K562 (cell line): ENCODE measurements around the gene THSD8. TPM values are rescaled to one million over a fixed set of nuclear protein-coding genes. Genes with fewer than 3 reads are reported as not detected.
A peak's percentile ranks its signal among the peaks of the same experiment; 100 is the strongest.

Experiments
- ESRRA ChIP-seq: fragments of 450-650 bp; IDR thresholded peaks from 2 replicates; pipeline ENCODE4 v1.6.1; 2014; ENCODE audit warnings: low read depth, mild to moderate bottlenecking, moderate library complexity, borderline replicate concordance
- HLTF ChIP-seq: fragments of 450-650 bp; IDR thresholded peaks from 2 replicates; pipeline ENCODE4 v1.6.1; 2016
- ILK ChIP-seq: fragments of 450-650 bp; IDR thresholded peaks from 2 replicates; pipeline ENCODE4 v1.6.1; 2016; ENCODE audit warnings: missing genetic modification characterization, low read depth, mild to moderate bottlenecking, missing compliant biosample characterization, moderate library complexity, borderline replicate concordance
- MEF2D ChIP-seq: conservative IDR thresholded peaks from 2 replicates; pipeline ENCODE4 v1.6.1; 2016; ENCODE audit warnings: low read depth, missing genetic modification characterization, missing compliant biosample characterization
- MTF1 ChIP-seq: fragments of 250-450 bp; sonication (Bioruptor Pico); IDR thresholded peaks from 2 replicates; pipeline ENCODE4 v1.9.0; 2021; ENCODE audit warnings: moderate library complexity, mild to moderate bottlenecking, inconsistent platforms, borderline replicate concordance
- NRF1 ChIP-seq, 2 experiments: fragments of 450-650 bp; IDR thresholded peaks in 1 of 2; conservative IDR thresholded peaks in 1 of 2; 2 replicates each; pipeline ENCODE4 v1.6.1; 2014; ENCODE audit warnings: mild to moderate bottlenecking in 2 of 2
- POLR2AphosphoS2 ChIP-seq: IDR thresholded peaks from 2 replicates; pipeline ENCODE4 v1.6.1; 2012; ENCODE audit warnings: low read length, improper control_type of control experiment
- RBM17 ChIP-seq: fragments of 200-400 bp; formaldehyde crosslinking; IDR thresholded peaks from 2 replicates; pipeline ENCODE4 v1.6.1; 2017; ENCODE audit warnings: low read depth, mild to moderate bottlenecking, low read length, borderline replicate concordance
- RERE ChIP-seq: sonication (generic); formaldehyde crosslinking; IDR thresholded peaks from 2 replicates; pipeline ENCODE4 v1.8.0; 2023; ENCODE audit warnings: missing genetic modification reagents, mild to moderate bottlenecking, borderline replicate concordance
- RNF2 ChIP-seq: sonication (generic); IDR thresholded peaks from 2 replicates; pipeline ENCODE4 v1.6.1; 2016
- SREBF1 ChIP-seq: fragments of 150-350 bp; IDR thresholded peaks from 2 replicates; pipeline ENCODE4 v1.6.1; 2014; ENCODE audit warnings: antibody characterized with exemption, low read depth, low read length, borderline replicate concordance
- TEAD2 ChIP-seq: fragments of 450-650 bp; IDR thresholded peaks from 2 replicates; pipeline ENCODE4 v1.6.1; 2016; ENCODE audit warnings: missing genetic modification characterization, control low read depth, missing compliant biosample characterization
- TFAM ChIP-seq: fragments of 250-450 bp; sonication (Bioruptor Pico); conservative IDR thresholded peaks from 2 replicates; pipeline ENCODE4 v1.5.0; 2021; ENCODE audit warnings: mild to moderate bottlenecking, moderate library complexity
- ZMIZ1 ChIP-seq, 2 experiments: fragments of 150-350 bp in 1 of 2; IDR thresholded peaks; 2 replicates each; pipeline ENCODE4 v1.6.1; 2012 to 2016; ENCODE audit warnings: low read depth in 2 of 2, low read length in 2 of 2, mild to moderate bottlenecking in 1 of 2, moderate library complexity in 1 of 2
- ZNF134 ChIP-seq: fragments of 250-450 bp; sonication (Bioruptor Pico); conservative IDR thresholded peaks from 2 replicates; pipeline ENCODE4 v1.4.0; 2020
- ZNF174 ChIP-seq: fragments of 250-450 bp; sonication (Bioruptor Pico); IDR thresholded peaks from 2 replicates; pipeline ENCODE4 v1.4.0; 2020; ENCODE audit warnings: mild to moderate bottlenecking
- ZNF668 ChIP-seq: fragments of 250-450 bp; sonication (Bioruptor Pico); IDR thresholded peaks from 2 replicates; pipeline ENCODE4 v1.8.0; 2022; ENCODE audit warnings: mild to moderate bottlenecking, inconsistent platforms
- ZNF780A ChIP-seq: fragments of 250-450 bp; sonication (Bioruptor Pico); IDR thresholded peaks from 2 replicates; pipeline ENCODE4 v1.5.0; 2021; ENCODE audit warnings: mild to moderate bottlenecking
- polyA plus RNA-seq, 8 experiments: library from polyadenylated mRNA; depleted of rRNA in 4 of 8; stranded (reverse) in 5 of 8; unstranded in 3 of 8; fragments of >200 nt; fragmentation: Nextera tagmentation in 2 of 8; fragmentation: Illumina TruSeq in 1 of 8; extraction: Ambion mirVana in 2 of 8; extraction: Trizol in 1 of 8; gene quantifications; 2 replicates each; pipeline versions ENCODE4 v1.2.1 to v1.2.3, GENCODE V29; 2011 to 2014; ENCODE audit warnings: inconsistent platforms in 1 of 8, missing spikeins in 1 of 8
- total RNA-seq, 7 experiments: library from RNA; depleted of rRNA in 6 of 7; stranded (reverse); fragments of >200 nt in 6 of 7; fragmentation: Illumina TruSeq in 2 of 7; extraction: Trizol in 2 of 7; gene quantifications; 2 replicates each; pipeline versions ENCODE4 v1.2.1 to v1.2.3, GENCODE V29; 2011 to 2021; ENCODE audit warnings: low replicate concordance in 1 of 7

The THSD8 gene
- total and polyA plus RNA-seq, 9 of the 15 experiments (the other 6 are each of a cell fraction or from before 2014, with no cell fraction given): 8.4 to 42.4 (median 19.9) TPM; not detected in 2

GRCh38 chr19:12782424-12783290 lies 19.2 kb upstream of the THSD8 start (continued):
- 0 out of 2 replicates have a peak, but pooled peaks have one; percentile 38 for TF ChIP-seq RNF2
- TF ChIP-seq ZNF668 (CRISPR knock-in tag): no peak
- TF ChIP-seq ZNF134 (CRISPR knock-in tag): 0 out of 2 replicates have a peak, but pooled peaks have one; percentile 16
- no peak for TF ChIP-seq SREBF1
- no peak for TF ChIP-seq ZNF174 (CRISPR knock-in tag)
- TF ChIP-seq RBM17: no peak
- no peak for TF ChIP-seq ILK
- TF ChIP-seq HLTF: no peak
- no peak for TF ChIP-seq MTF1 (CRISPR knock-in tag)
- no peak for TF ChIP-seq MEF2D (tag)
- no peak for TF ChIP-seq TFAM (CRISPR knock-in tag)
- peak; percentile 86 for TF ChIP-seq ESRRA
- TF ChIP-seq POLR2AphosphoS2: no peak
- peak; percentile 90 to 92 for TF ChIP-seq NRF1 (conservative IDR thresholded peaks at IDR 0.05 in 1 of 2, IDR thresholded peaks at IDR 0.05 in 1 of 2)
- no peak for TF ChIP-seq ZNF780A (CRISPR knock-in tag)
- TF ChIP-seq TEAD2 (tag): no peak
- 0 out of 4 replicates have a peak, but pooled peaks of 1 of the 2 experiments have one; percentile 40 for TF ChIP-seq ZMIZ1 (IDR thresholded peaks at IDR 0.05; ENCODE audit: low read depth in 2 of 2, low read length in 2 of 2)
- no peak for TF ChIP-seq RERE (CRISPR knock-in tag)
